GM23338 (cell line): Measurements from ENCODE around the gene CCDC71L. TPM values are rescaled to one million over a fixed set of nuclear protein-coding genes. Genes with fewer than 3 reads are reported as not detected.

Experiments
- ATAC-seq: fragments of 200-7000 bp; cut with Tn5 transposase; 3 replicates; pipeline ENCODE4 v1.9.1; 2020
- DNase-seq: peaks from one replicate; pipeline ENCODE4 v3.0.0-alpha.2; 2015; ENCODE audit warnings: low spot score
- H2AFZ ChIP-seq: fragments of 200-600 bp; sonication (generic); 2 replicates; pipeline ENCODE4 v1.8.0; 2016; ENCODE audit warnings: antibody characterized with exemption, mild to moderate bottlenecking, moderate library complexity
- H3F3A ChIP-seq: fragments of 200-600 bp; sonication (generic); replicated peaks from 2 replicates; pipeline ENCODE4 v1.8.0; 2017; ENCODE audit warnings: antibody characterized with exemption, mixed run types, low read depth
- H3K27ac ChIP-seq: fragments of 200-600 bp; sonication (generic); 2 replicates; pipeline ENCODE4 v1.6.1; 2016; ENCODE audit warnings: low read depth
- H3K27me3 ChIP-seq: fragments of 200-600 bp; sonication (generic); 2 replicates; pipeline ENCODE4 v1.8.0; 2016; ENCODE audit warnings: mild to moderate bottlenecking, mixed run types, moderate library complexity; ENCODE audit not compliant: insufficient read depth
- H3K36me3 ChIP-seq: fragments of 200-600 bp; sonication (generic); 2 replicates; pipeline ENCODE4 v1.8.0; 2016; ENCODE audit warnings: mild to moderate bottlenecking; ENCODE audit not compliant: insufficient read depth
- H3K4me1 ChIP-seq: fragments of 200-600 bp; sonication (generic); 2 replicates; pipeline ENCODE4 v1.8.0; 2016; ENCODE audit warnings: mild to moderate bottlenecking, moderate library complexity; ENCODE audit not compliant: insufficient read depth
- H3K4me2 ChIP-seq: fragments of 200-600 bp; sonication (generic); 2 replicates; pipeline ENCODE4 v1.7.1; 2017; ENCODE audit warnings: mixed run types
- H3K4me3 ChIP-seq: fragments of 200-600 bp; sonication (generic); 2 replicates; pipeline ENCODE4 v1.6.1; 2016; ENCODE audit warnings: mixed run types
- H3K79me2 ChIP-seq: fragments of 200-600 bp; sonication (generic); replicated peaks from 2 replicates; pipeline ENCODE4 v1.8.0; 2017; ENCODE audit warnings: mild to moderate bottlenecking; ENCODE audit not compliant: insufficient read depth
- H3K9me2 ChIP-seq: fragments of 200-600 bp; sonication (generic); 2 replicates; pipeline ENCODE4 v1.8.0; 2017; ENCODE audit not compliant: insufficient read depth
- H4K20me1 ChIP-seq: fragments of 200-600 bp; sonication (generic); replicated peaks from 2 replicates; pipeline ENCODE4 v1.8.0; 2017; ENCODE audit warnings: mild to moderate bottlenecking; ENCODE audit not compliant: insufficient read depth
- H3K27ac Mint-ChIP-seq: 2 replicates; pipeline ENCODE4 v1.8.0; 2020; ENCODE audit warnings: inconsistent platforms, mild to moderate bottlenecking, moderate library complexity, mixed read lengths
- H3K27me3 Mint-ChIP-seq: 3 replicates; pipeline ENCODE4 v1.8.0; 2022; ENCODE audit warnings: low read depth, mild to moderate bottlenecking, moderate library complexity, mixed read lengths, inconsistent platforms; ENCODE audit not compliant: insufficient read depth, poor library complexity
- H3K36me3 Mint-ChIP-seq: 3 replicates; pipeline ENCODE4 v1.8.0; 2021; ENCODE audit warnings: low read depth, mild to moderate bottlenecking, inconsistent platforms, moderate library complexity, mixed read lengths
- H3K4me1 Mint-ChIP-seq: 3 replicates; pipeline ENCODE4 v1.8.0; 2020; ENCODE audit warnings: mild to moderate bottlenecking, inconsistent platforms, mixed read lengths
- H3K4me3 Mint-ChIP-seq: 3 replicates; pipeline ENCODE4 v1.8.0; 2021; ENCODE audit warnings: moderate library complexity, mild to moderate bottlenecking, inconsistent platforms, mixed read lengths
- H3K9me3 Mint-ChIP-seq: 3 replicates; pipeline ENCODE4 v1.8.0; 2020; ENCODE audit warnings: moderate library complexity, mild to moderate bottlenecking, inconsistent platforms, mixed read lengths
- CREB1 ChIP-seq: fragments of 250-450 bp; sonication (Bioruptor Pico); IDR thresholded peaks from 2 replicates; pipeline ENCODE4 v1.5.0; 2020; ENCODE audit warnings: low read depth, mild to moderate bottlenecking, moderate library complexity
- EZH2 ChIP-seq: fragments of 200-600 bp; sonication (generic); IDR thresholded peaks from one replicate; pipeline ENCODE4 v1.8.0; 2017; ENCODE audit warnings: antibody characterized with exemption, mild to moderate bottlenecking, low read depth; ENCODE audit not compliant: unreplicated experiment
- JUNB ChIP-seq: IDR thresholded peaks from one replicate; pipeline ENCODE4 v1.6.1; 2016; ENCODE audit warnings: antibody characterized with exemption; ENCODE audit not compliant: unreplicated experiment
- NANOG ChIP-seq: IDR thresholded peaks from 2 replicates; pipeline ENCODE4 v1.6.1; 2016; ENCODE audit warnings: antibody characterized with exemption, borderline replicate concordance
- POLR2AphosphoS5 ChIP-seq: IDR thresholded peaks from 2 replicates; pipeline ENCODE4 v1.6.1; 2016; ENCODE audit warnings: antibody characterized with exemption, low read depth
- STAT1 ChIP-seq: IDR thresholded peaks from one replicate; pipeline ENCODE4 v1.6.1; 2016; ENCODE audit warnings: antibody characterized with exemption; ENCODE audit not compliant: unreplicated experiment
- polyA plus RNA-seq: library from polyadenylated mRNA; unstranded; fragments of >200 nt; fragmentation: Nextera tagmentation; extraction: Ambion mirVana; gene quantifications from 2 replicates; pipeline ENCODE4 v1.2.1, GENCODE V29; 2016
- total RNA-seq: library from RNA; depleted of rRNA; stranded (reverse); fragments of >200 nt; shearing (Covaris generic); gene quantifications from 2 replicates; pipeline ENCODE4 v1.2.3, GENCODE V29; 2014
- TF ChIP-seq, protein P1 (sequence below): fragments of 250-450 bp; sonication (Bioruptor Pico); IDR thresholded peaks from 2 replicates; pipeline ENCODE4 v1.5.0; 2020; ENCODE audit warnings: mild to moderate bottlenecking, moderate library complexity
- TF ChIP-seq, protein P2 (sequence below): IDR thresholded peaks from one replicate; pipeline ENCODE4 v1.6.1; 2018; ENCODE audit warnings: antibody characterized with exemption; ENCODE audit not compliant: unreplicated experiment
- TF ChIP-seq, protein P3 (sequence below), 2 experiments: fragments of 200-600 bp in 1 of 2; sonication (generic) in 1 of 2; conservative IDR thresholded peaks; 2 replicates each; pipeline versions ENCODE4 v1.5.1 to v1.6.1; 2016 to 2017; ENCODE audit warnings: antibody characterized with exemption in 2 of 2, low read depth in 2 of 2, mild to moderate bottlenecking in 2 of 2, moderate library complexity in 1 of 2

CCDC71L gene
- total and polyA plus RNA-seq, 2 experiments from 2014 or later: 8.4 to 32.3 TPM

DNA sequence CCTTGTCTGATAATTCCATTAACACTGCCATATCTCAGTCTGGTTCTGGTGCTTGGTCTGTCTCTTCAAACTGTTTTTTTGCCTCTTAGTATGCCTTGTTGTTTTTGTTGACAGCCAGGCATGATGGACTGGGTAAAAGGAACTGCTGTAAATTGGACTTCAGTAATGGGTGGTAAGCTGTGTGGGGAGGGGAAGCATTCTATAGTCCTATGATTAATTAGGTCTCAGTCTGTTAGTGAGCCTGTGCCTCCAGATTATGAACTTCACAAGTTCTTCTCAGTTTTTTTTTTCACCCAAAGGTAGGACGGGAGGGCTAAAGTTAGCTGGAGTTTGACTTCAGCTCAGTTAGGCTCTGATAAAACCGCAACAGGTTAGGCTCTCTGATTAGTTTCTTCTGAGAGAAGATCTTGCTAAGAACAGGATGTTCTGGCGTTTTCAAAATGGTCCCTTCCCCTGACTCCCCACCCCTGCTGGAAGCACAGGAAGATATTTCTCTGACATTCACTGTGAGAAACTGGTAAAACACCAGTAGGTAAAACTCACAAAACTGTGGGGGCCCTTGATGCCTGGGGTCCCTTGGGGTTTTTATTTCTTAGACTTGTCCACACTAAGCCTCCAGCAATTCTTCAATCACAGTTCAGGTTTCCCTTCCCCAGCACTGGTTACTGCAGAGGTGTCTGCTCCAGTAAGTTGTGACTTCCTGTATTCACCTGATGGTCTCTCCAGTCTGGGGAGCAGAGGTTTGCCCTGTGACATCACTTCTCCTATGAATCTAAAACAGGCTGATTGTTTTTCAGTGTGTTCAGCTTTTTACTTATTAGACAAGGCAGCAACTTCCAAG, 43.3 kb upstream of the CCDC71L start:
- Histone ChIP-seq H3K27me3 (no peaks in the 10 kb centered on the region), H3K27ac (no peak overlapping the region), H3K4me1 (no peaks in the 10 kb centered on the region), H3K36me3 (peaks cover 2% of the 10 kb centered on the region; the same call in 1 of the 2 replicates), H3K4me3 (no peak overlapping the region), H3K9me2 (no peaks in the 10 kb centered on the region; the same call in 1 of the 2 replicates), H3K4me2 (no peak overlapping the region), H3F3A (no peaks in the 10 kb centered on the region), H3K79me2 (no peaks in the 10 kb centered on the region), H2AFZ (peak overlapping the region; percentile 82; the same call in 1 of the 2 replicates), H4K20me1 (no peaks in the 10 kb centered on the region)
- peaks cover 2% of the 10 kb centered on the region for H3K36me3 Mint-ChIP-seq
- no peak; the same call in 2 of the 3 replicates for ATAC-seq
- H3K27ac Mint-ChIP-seq: no peak overlapping the region
- peaks cover 3% of the 10 kb centered on the region for H3K27me3 Mint-ChIP-seq
- no peaks in the 10 kb centered on the region for H3K4me1 Mint-ChIP-seq
- DNase-seq: no peak
- TF ChIP-seq JUNB (no peak), NANOG (no peak), STAT1 (no peak), CREB1 (CRISPR knock-in tag) (no peak), EZH2 (no peak), POLR2AphosphoS5 (no peak)
- TF ChIP-seq, protein P1, sequence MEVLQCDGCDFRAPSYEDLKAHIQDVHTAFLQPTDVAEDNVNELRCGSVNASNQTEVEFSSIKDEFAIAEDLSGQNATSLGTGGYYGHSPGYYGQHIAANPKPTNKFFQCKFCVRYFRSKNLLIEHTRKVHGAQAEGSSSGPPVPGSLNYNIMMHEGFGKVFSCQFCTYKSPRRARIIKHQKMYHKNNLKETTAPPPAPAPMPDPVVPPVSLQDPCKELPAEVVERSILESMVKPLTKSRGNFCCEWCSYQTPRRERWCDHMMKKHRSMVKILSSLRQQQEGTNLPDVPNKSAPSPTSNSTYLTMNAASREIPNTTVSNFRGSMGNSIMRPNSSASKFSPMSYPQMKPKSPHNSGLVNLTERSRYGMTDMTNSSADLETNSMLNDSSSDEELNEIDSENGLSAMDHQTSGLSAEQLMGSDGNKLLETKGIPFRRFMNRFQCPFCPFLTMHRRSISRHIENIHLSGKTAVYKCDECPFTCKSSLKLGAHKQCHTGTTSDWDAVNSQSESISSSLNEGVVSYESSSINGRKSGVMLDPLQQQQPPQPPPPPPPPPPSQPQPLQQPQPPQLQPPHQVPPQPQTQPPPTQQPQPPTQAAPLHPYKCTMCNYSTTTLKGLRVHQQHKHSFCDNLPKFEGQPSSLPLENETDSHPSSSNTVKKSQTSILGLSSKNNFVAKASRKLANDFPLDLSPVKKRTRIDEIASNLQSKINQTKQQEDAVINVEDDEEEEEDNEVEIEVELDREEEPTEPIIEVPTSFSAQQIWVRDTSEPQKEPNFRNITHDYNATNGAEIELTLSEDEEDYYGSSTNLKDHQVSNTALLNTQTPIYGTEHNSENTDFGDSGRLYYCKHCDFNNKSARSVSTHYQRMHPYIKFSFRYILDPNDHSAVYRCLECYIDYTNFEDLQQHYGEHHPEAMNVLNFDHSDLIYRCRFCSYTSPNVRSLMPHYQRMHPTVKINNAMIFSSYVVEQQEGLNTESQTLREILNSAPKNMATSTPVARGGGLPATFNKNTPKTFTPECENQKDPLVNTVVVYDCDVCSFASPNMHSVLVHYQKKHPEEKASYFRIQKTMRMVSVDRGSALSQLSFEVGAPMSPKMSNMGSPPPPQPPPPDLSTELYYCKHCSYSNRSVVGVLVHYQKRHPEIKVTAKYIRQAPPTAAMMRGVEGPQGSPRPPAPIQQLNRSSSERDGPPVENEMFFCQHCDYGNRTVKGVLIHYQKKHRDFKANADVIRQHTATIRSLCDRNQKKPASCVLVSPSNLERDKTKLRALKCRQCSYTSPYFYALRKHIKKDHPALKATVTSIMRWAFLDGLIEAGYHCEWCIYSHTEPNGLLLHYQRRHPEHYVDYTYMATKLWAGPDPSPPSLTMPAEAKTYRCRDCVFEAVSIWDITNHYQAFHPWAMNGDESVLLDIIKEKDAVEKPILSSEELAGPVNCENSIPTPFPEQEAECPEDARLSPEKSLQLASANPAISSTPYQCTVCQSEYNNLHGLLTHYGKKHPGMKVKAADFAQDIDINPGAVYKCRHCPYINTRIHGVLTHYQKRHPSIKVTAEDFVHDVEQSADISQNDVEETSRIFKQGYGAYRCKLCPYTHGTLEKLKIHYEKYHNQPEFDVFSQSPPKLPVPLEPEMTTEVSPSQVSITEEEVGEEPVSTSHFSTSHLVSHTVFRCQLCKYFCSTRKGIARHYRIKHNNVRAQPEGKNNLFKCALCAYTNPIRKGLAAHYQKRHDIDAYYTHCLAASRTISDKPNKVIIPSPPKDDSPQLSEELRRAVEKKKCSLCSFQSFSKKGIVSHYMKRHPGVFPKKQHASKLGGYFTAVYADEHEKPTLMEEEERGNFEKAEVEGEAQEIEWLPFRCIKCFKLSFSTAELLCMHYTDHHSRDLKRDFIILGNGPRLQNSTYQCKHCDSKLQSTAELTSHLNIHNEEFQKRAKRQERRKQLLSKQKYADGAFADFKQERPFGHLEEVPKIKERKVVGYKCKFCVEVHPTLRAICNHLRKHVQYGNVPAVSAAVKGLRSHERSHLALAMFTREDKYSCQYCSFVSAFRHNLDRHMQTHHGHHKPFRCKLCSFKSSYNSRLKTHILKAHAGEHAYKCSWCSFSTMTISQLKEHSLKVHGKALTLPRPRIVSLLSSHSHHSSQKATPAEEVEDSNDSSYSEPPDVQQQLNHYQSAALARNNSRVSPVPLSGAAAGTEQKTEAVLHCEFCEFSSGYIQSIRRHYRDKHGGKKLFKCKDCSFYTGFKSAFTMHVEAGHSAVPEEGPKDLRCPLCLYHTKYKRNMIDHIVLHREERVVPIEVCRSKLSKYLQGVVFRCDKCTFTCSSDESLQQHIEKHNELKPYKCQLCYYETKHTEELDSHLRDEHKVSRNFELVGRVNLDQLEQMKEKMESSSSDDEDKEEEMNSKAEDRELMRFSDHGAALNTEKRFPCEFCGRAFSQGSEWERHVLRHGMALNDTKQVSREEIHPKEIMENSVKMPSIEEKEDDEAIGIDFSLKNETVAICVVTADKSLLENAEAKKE (CRISPR knock-in tag): no peak
- TF ChIP-seq, protein P2, sequence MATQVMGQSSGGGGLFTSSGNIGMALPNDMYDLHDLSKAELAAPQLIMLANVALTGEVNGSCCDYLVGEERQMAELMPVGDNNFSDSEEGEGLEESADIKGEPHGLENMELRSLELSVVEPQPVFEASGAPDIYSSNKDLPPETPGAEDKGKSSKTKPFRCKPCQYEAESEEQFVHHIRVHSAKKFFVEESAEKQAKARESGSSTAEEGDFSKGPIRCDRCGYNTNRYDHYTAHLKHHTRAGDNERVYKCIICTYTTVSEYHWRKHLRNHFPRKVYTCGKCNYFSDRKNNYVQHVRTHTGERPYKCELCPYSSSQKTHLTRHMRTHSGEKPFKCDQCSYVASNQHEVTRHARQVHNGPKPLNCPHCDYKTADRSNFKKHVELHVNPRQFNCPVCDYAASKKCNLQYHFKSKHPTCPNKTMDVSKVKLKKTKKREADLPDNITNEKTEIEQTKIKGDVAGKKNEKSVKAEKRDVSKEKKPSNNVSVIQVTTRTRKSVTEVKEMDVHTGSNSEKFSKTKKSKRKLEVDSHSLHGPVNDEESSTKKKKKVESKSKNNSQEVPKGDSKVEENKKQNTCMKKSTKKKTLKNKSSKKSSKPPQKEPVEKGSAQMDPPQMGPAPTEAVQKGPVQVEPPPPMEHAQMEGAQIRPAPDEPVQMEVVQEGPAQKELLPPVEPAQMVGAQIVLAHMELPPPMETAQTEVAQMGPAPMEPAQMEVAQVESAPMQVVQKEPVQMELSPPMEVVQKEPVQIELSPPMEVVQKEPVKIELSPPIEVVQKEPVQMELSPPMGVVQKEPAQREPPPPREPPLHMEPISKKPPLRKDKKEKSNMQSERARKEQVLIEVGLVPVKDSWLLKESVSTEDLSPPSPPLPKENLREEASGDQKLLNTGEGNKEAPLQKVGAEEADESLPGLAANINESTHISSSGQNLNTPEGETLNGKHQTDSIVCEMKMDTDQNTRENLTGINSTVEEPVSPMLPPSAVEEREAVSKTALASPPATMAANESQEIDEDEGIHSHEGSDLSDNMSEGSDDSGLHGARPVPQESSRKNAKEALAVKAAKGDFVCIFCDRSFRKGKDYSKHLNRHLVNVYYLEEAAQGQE: no peak
- TF ChIP-seq, protein P3, sequence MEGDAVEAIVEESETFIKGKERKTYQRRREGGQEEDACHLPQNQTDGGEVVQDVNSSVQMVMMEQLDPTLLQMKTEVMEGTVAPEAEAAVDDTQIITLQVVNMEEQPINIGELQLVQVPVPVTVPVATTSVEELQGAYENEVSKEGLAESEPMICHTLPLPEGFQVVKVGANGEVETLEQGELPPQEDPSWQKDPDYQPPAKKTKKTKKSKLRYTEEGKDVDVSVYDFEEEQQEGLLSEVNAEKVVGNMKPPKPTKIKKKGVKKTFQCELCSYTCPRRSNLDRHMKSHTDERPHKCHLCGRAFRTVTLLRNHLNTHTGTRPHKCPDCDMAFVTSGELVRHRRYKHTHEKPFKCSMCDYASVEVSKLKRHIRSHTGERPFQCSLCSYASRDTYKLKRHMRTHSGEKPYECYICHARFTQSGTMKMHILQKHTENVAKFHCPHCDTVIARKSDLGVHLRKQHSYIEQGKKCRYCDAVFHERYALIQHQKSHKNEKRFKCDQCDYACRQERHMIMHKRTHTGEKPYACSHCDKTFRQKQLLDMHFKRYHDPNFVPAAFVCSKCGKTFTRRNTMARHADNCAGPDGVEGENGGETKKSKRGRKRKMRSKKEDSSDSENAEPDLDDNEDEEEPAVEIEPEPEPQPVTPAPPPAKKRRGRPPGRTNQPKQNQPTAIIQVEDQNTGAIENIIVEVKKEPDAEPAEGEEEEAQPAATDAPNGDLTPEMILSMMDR (conservative IDR thresholded peaks at IDR 0.05; ENCODE audit: low read depth in 2 of 2): no peak
- no peak overlapping the region for H3K4me3 Mint-ChIP-seq
- peaks cover 12% of the 10 kb centered on the region for H3K9me3 Mint-ChIP-seq
